Measurements from ENCODE around the gene CIART. TPM values are rescaled to one million over a fixed set of nuclear protein-coding genes. Genes with fewer than 3 reads are reported as not detected.
"Not testable (repeated sequence)": the region's sequence is repeated elsewhere in the genome, so short reads cannot be mapped to it uniquely, and the experiment has no call there.

Gene CIART
- 10 to 100 TPM; 13.7 to 26.0 (median 14.2) TPM for total RNA-seq

- peak within 1 kb of the TSS; percentile 91 to 96 (median 95) for H3K27ac ChIP-seq (replicated peaks in 1 of 4)
- intact Hi-C loops (cut with DNase I), result loop anchor here (2.0 kb wide), 1 partner anchor 25 kb away; the partner anchor contains the start of gene CA14
- H3K9me3 ChIP-seq, result no peaks in the 10 kb centered on the region
- TF ChIP-seq POLR2AphosphoS5 (IDR thresholded peaks at IDR 0.05) (peak; percentile 88 to 90), EP300 (IDR thresholded peaks at IDR 0.05) (peak; percentile 81), POLR2A (IDR thresholded peaks at IDR 0.05; ENCODE audit: low read depth) (peak; percentile 2), CTCF (IDR thresholded peaks at IDR 0.05) (no peak)
- peak within 1 kb of the TSS; percentile 62 to 77 (median 69) for H3K4me3 ChIP-seq
- peak; percentile 99 for DNase-seq (ENCODE audit: extremely low spot score)
- H3K27me3 ChIP-seq, result no peaks in the 10 kb centered on the region
- peaks cover 23 to 49% (median 46%) of the 10 kb centered on the region in 4 donors for H3K4me1 ChIP-seq
- H3K36me3 ChIP-seq, result peaks cover 7 to 28% (median 15%) of the 10 kb centered on the region in 4 donors
- WGBS, result 2% methylated on average over 40 of the region's 46 CpGs
Measured at GRCh38 chr1:150281758-150282557, at the start of gene CIART. Gene CIART, plus strand, starts transcription at chr1:150282554. Its CDS starts 714 bp downstream, at chr1:150283268.

- H3K27me3 ChIP-seq; H3K4me3 ChIP-seq; intact Hi-C loops (cut with DNase I); H3K9me3 ChIP-seq: not testable (repeated sequence)
- peak; percentile 81 for DNase-seq (ENCODE audit: extremely low spot score)
- H3K27ac ChIP-seq (replicated peaks in 1 of 4), result peak overlapping the region; percentile 96 to 100 (median 99)
- H3K36me3 ChIP-seq, result peaks cover 0 to 26% (median 16%) of the 10 kb centered on the region in 4 donors
- peaks cover 4 to 18% (median 16%) of the 10 kb centered on the region in 4 donors for H3K4me1 ChIP-seq
- 89% methylated on average over 10 of the region's 10 CpGs for WGBS
Measured at GRCh38 chr1:150232921-150233320, 49.4 kb upstream of the CIART start.

GRCh38 chr1:150233359-150234308, 48.7 kb upstream of the CIART start:
- intact Hi-C loops (cut with DNase I), result no loop called here
- Histone ChIP-seq H3K36me3 (peaks cover 0 to 19% (median 10%) of the 10 kb centered on the region in 4 donors), H3K4me3 (peak overlapping the region; percentile 84 to 100 (median 86)), H3K4me1 (peaks cover 4 to 18% (median 16%) of the 10 kb centered on the region in 4 donors), H3K27me3 (no peaks in the 10 kb centered on the region), H3K27ac (replicated peaks in 1 of 4) (peak overlapping the region; percentile 96 to 100 (median 99)), H3K9me3 (no peaks in the 10 kb centered on the region)
- 12% methylated on average over 15 of the region's 15 CpGs for WGBS
- DNase-seq (ENCODE audit: extremely low spot score), result peak; percentile 91
- TF ChIP-seq POLR2AphosphoS5 (IDR thresholded peaks at IDR 0.05) (no peak), EP300 (IDR thresholded peaks at IDR 0.05) (no peak), POLR2A (IDR thresholded peaks at IDR 0.05; ENCODE audit: low read depth) (no peak), CTCF (IDR thresholded peaks at IDR 0.05) (no peak)

- no peak for TF ChIP-seq CTCF (IDR thresholded peaks at IDR 0.05)
- TF ChIP-seq EP300 (IDR thresholded peaks at IDR 0.05), result no peak
- TF ChIP-seq POLR2A (IDR thresholded peaks at IDR 0.05; ENCODE audit: low read depth), result no peak
- TF ChIP-seq POLR2AphosphoS5 (IDR thresholded peaks at IDR 0.05), result no peak
- Histone ChIP-seq H3K36me3 (peaks cover 0 to 14% (median 8%) of the 10 kb centered on the region in 4 donors), H3K9me3 (no peaks in the 10 kb centered on the region), H3K27ac (replicated peaks in 1 of 4) (peak overlapping the region; percentile 96 to 100 (median 99)), H3K4me3 (peak overlapping the region; percentile 84 to 100 (median 86)), H3K27me3 (no peaks in the 10 kb centered on the region), H3K4me1 (peaks cover 4 to 18% (median 16%) of the 10 kb centered on the region in 4 donors)
- under 1% methylated on average over 9 of the region's 9 CpGs for WGBS
- no peak for DNase-seq (ENCODE audit: extremely low spot score)
- intact Hi-C loops (cut with DNase I), result no loop called here
Measured at GRCh38 chr1:150234309-150234565, 48.1 kb upstream of the CIART start.
